ENCODE measurements around the gene CTAGE9.

Gene CTAGE9

DNA sequence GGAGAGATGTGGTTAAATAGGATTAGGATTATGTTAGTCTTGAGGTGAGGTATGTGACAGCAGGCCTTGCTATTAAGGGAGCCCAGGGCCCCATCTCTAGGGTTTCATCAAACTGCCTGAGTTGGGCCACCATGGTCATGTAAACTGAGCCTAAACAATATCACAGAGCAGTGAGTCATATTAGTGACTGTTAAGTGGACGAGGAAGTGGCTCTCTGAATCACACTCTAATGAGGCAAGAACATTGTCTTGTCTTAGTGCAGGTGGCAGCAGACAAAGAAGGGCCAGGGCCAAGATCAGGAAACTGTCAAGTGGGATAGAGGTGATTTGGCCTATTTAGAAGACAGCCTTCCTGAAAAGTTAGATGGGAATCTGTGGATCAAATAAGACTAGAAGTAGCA lies 50.6 kb downstream of the CTAGE9 start:
- POLR2A ChIA-PET, result no interaction called here
- CTCF ChIA-PET, result no interaction called here
- no peak for DNase-seq (ENCODE audit: extremely low spot score)
- TF ChIP-seq BHLHE40 (IDR thresholded peaks at IDR 0.05; ENCODE audit: borderline replicate concordance), result no peak
- TF ChIP-seq TARDBP (IDR thresholded peaks at IDR 0.05), result no peak
- no peak for TF ChIP-seq NFRKB (IDR thresholded peaks at IDR 0.05)
- TF ChIP-seq ELF4 (IDR thresholded peaks at IDR 0.05), result no peak
- no peak for TF ChIP-seq FOXA1 (IDR thresholded peaks at IDR 0.05)
- TF ChIP-seq FOXM1 (IDR thresholded peaks at IDR 0.05; ENCODE audit: borderline replicate concordance), result no peak
- no peak for TF ChIP-seq ZNF384 (IDR thresholded peaks at IDR 0.05)
- no peak for TF ChIP-seq ARNT (IDR thresholded peaks at IDR 0.05)
